GM12891 (cell line): ENCODE results near the gene TIGD2.

Experiments
- PAX5 ChIP-seq: IDR thresholded peaks from 2 replicates; pipeline ENCODE4 v1.6.1; 2011; ENCODE audit warnings: low read length, moderate library complexity, mild to moderate bottlenecking; ENCODE audit not compliant: insufficient read depth, severe bottlenecking
- POLR2A ChIP-seq: IDR thresholded peaks from 2 replicates; pipeline ENCODE4 v1.6.1; 2011; ENCODE audit warnings: low read depth, low read length, control low read depth
- POLR2AphosphoS5 ChIP-seq: IDR thresholded peaks from 2 replicates; pipeline ENCODE4 v1.6.1; 2011; ENCODE audit warnings: low read depth, low read length, control low read depth
- POU2F2 ChIP-seq: IDR thresholded peaks from 2 replicates; pipeline ENCODE4 v1.6.1; 2011; ENCODE audit warnings: low read depth, mild to moderate bottlenecking, control low read depth, low read length, moderate library complexity
- SPI1 ChIP-seq: IDR thresholded peaks from 2 replicates; pipeline ENCODE4 v1.6.1; 2011; ENCODE audit warnings: low read depth, low read length, control low read depth
- TAF1 ChIP-seq: IDR thresholded peaks from 2 replicates; pipeline ENCODE4 v1.6.1; 2011; ENCODE audit warnings: low read depth, low read length, control low read depth

- no peak for TF ChIP-seq POLR2A
- TF ChIP-seq POU2F2: no peak
- no peak for TF ChIP-seq POLR2AphosphoS5
- TF ChIP-seq SPI1: no peak
- TF ChIP-seq TAF1: no peak
- no peak for TF ChIP-seq PAX5
These were observed 28.9 kb downstream of the TIGD2 start for GRCh38 chr4:89140168-89140759.
